ENCODE results near the gene ULBP3. TPM values are rescaled to one million over a fixed set of nuclear protein-coding genes. Genes with fewer than 3 reads are reported as not detected.

ULBP3 gene
- total and polyA plus RNA-seq, 2 donors (not counting 1 experiment from before 2014, with no cell fraction given), result 0.10 to 0.69 TPM

DNA sequence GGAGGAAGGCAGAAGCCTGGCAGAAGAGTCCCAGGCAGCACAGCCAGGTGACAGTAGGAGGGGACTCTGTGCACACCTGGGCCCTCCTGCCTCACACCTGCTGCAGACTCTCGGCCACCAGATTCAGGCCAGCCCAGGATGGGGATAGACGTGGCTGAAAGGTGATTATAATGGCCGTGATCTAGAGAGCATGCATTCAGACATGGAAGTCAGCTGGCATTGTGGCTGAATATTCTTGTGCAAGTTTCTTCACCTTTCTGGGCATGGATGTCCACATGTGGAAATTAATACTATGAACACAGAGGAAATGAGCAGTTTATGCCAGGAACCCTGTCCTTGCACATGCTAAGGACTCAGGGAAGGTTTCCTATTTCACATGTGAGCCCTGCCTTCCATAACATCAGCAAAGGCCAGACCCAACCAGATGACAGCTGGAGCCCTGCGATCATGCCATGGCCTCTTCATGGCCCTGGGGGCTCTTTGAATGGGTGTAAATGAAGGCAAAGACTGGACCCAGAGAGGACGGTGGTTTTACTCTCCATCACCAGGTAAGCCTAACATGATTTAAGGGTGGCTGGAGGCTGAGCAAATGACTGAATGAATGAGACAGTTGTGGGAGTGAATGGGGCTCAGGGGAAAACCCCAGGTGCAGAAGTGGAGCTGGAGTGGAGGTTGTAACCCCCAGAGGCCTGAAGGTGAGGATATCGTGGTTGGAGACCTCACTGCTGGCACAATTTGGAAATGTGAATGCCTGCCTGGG lies 40.9 kb downstream of the ULBP3 start:
- TF ChIP-seq EZH2 (IDR thresholded peaks at IDR 0.05; ENCODE audit: borderline replicate concordance, insufficient read depth, low read depth, low read length, poor library complexity, severe bottlenecking), result no peak
- TF ChIP-seq CTCF (IDR thresholded peaks at IDR 0.05), result no peak
- Histone ChIP-seq H3K4me2 (replicated peaks; ENCODE audit: low read depth, low read length, poor library complexity, severe bottlenecking) (no peak overlapping the region), H3K79me2 (ENCODE audit: control insufficient read depth, insufficient read depth, low read length) (no peaks in the 10 kb centered on the region), H3K27ac (ENCODE audit: low read length in 2 of 2) (no peak overlapping the region), H3K4me1 (ENCODE audit: control insufficient read depth in 2 of 2, insufficient read depth in 2 of 2, low read length in 2 of 2) (peaks cover 32 to 35% of the 10 kb centered on the region in 2 donors), H3K27me3 (replicated peaks in 1 of 4; ENCODE audit: control extremely low read depth in 1 of 4, control insufficient read depth in 3 of 4, insufficient read depth in 4 of 4, low read length in 3 of 4) (peaks cover 0 to 47% (median 33%) of the 10 kb centered on the region in 4 experiments), H4K20me1 (ENCODE audit: control insufficient read depth, insufficient read depth, low read length, poor library complexity, severe bottlenecking) (no peaks in the 10 kb centered on the region), H3K36me3 (replicated peaks in 1 of 2; ENCODE audit: control extremely low read depth in 1 of 2, control insufficient read depth in 1 of 2, extremely low read depth in 1 of 2, insufficient read depth in 2 of 2, low read length in 1 of 2) (no peaks in the 10 kb centered on the region), H2AFZ (ENCODE audit: insufficient read depth, low read depth, low read length, poor library complexity, severe bottlenecking) (no peak overlapping the region), H3K9ac (ENCODE audit: low read length) (no peak overlapping the region), H3K4me3 (ENCODE audit: control extremely low read depth in 1 of 5, extremely low read depth in 1 of 5, insufficient read depth in 1 of 5, low read depth in 2 of 5, low read length in 4 of 5) (no peak overlapping the region), H3K9me3 (ENCODE audit: control extremely low read depth in 1 of 3, control insufficient read depth in 2 of 3, insufficient read depth in 1 of 3, low read length in 2 of 3) (peaks cover 0 to 11% (median 0%) of the 10 kb centered on the region in 3 donors)
- DNase-seq (no peak), ATAC-seq (ENCODE audit: low read depth) (no peak)
- Mint-ChIP-seq H3K4me1 (peaks cover 37% of the 10 kb centered on the region), H3K27ac (peak overlapping the region; percentile 3), H3K9me3 (ENCODE audit: insufficient read depth) (no peaks in the 10 kb centered on the region), H3K27me3 (peaks cover 38% of the 10 kb centered on the region), H3K4me3 (no peak overlapping the region)
- intact Hi-C loops (cut with micrococcal nuclease), result no loop called here
- POLR2A ChIA-PET, result no interaction called here
- CTCF ChIA-PET, result interaction anchor here (0.5 to 0.9 kb wide), 2 partner anchors 9 to 920 kb away, joined by 3 to 4 read pairs; no protein-coding TSS in a partner anchor
- 64% methylated on average over 4 of the region's 6 CpGs for WGBS (ENCODE audit: insufficient coverage)
